Hepatocyte (in vitro differentiated cells): ENCODE data around the gene KIF26B. TPM values are rescaled to one million over a fixed set of nuclear protein-coding genes. Genes with fewer than 3 reads are reported as not detected.
A peak's percentile ranks its signal among the peaks of the same experiment; 100 is the strongest.

ENCODE experiments used
- DNase-seq: peaks from one replicate; pipeline ENCODE4 v3.0.0-alpha.2; 2016; ENCODE audit warnings: low spot score
- H2AFZ ChIP-seq: fragments of 200-600 bp; sonication (generic); 2 replicates; pipeline ENCODE4 v1.6.0; 2016; ENCODE audit warnings: antibody characterized with exemption, mild to moderate bottlenecking
- H3K27ac ChIP-seq: fragments of 200-600 bp; sonication (generic); 2 replicates; pipeline ENCODE4 v1.5.1; 2016; ENCODE audit warnings: mild to moderate bottlenecking
- H3K27me3 ChIP-seq: fragments of 200-600 bp; sonication (generic); 2 replicates; pipeline ENCODE4 v1.6.1; 2016
- H3K36me3 ChIP-seq: fragments of 200-600 bp; sonication (generic); replicated peaks from 2 replicates; pipeline ENCODE4 v1.5.1; 2016; ENCODE audit warnings: low read depth; ENCODE audit not compliant: insufficient read depth
- H3K4me1 ChIP-seq: fragments of 200-600 bp; sonication (generic); 2 replicates; pipeline ENCODE4 v1.5.1; 2016; ENCODE audit warnings: mild to moderate bottlenecking, moderate library complexity; ENCODE audit not compliant: insufficient read depth
- H3K4me2 ChIP-seq: fragments of 200-600 bp; sonication (generic); 2 replicates; pipeline ENCODE4 v1.6.0; 2016
- H3K4me3 ChIP-seq: fragments of 200-600 bp; sonication (generic); 2 replicates; pipeline ENCODE4 v1.5.1; 2016; ENCODE audit warnings: mild to moderate bottlenecking
- H3K79me2 ChIP-seq: fragments of 200-600 bp; sonication (generic); 2 replicates; pipeline ENCODE4 v1.6.0; 2017; ENCODE audit warnings: mild to moderate bottlenecking
- H3K9me2 ChIP-seq: fragments of 200-600 bp; sonication (generic); replicated peaks from 2 replicates; pipeline ENCODE4 v1.6.0; 2017; ENCODE audit warnings: mild to moderate bottlenecking; ENCODE audit not compliant: insufficient read depth
- H3K9me3 ChIP-seq: fragments of 200-600 bp; sonication (generic); 2 replicates; pipeline ENCODE4 v1.5.1; 2016; ENCODE audit warnings: low read depth, mild to moderate bottlenecking
- H4K20me1 ChIP-seq: fragments of 200-600 bp; sonication (generic); 2 replicates; pipeline ENCODE4 v1.6.0; 2016; ENCODE audit warnings: mild to moderate bottlenecking; ENCODE audit not compliant: insufficient read depth, poor library complexity, severe bottlenecking
- CTCF ChIP-seq: fragments of 200-600 bp; sonication (generic); IDR thresholded peaks from 2 replicates; pipeline ENCODE4 v1.5.1; 2016; ENCODE audit warnings: antibody characterized with exemption, mild to moderate bottlenecking; ENCODE audit not compliant: poor library complexity
- EZH2 ChIP-seq: fragments of 200-600 bp; sonication (generic); IDR thresholded peaks from 2 replicates; pipeline ENCODE4 v1.6.1; 2016; ENCODE audit warnings: antibody characterized with exemption, mild to moderate bottlenecking, borderline replicate concordance
- EZH2phosphoT487 ChIP-seq: fragments of 200-600 bp; sonication (generic); IDR thresholded peaks from one replicate; pipeline ENCODE4 v1.6.1; 2018; ENCODE audit warnings: antibody characterized with exemption, mild to moderate bottlenecking, low read depth, moderate library complexity; ENCODE audit not compliant: unreplicated experiment, severe bottlenecking
- WGBS: methylation state at CpG from one replicate; pipeline ENCODE4 v1.1.6; 2016; ENCODE audit warnings: low lambda C conversion rate; ENCODE audit errors: missing lambda C conversion rate; 5-methylcytosine and 5-hydroxymethylcytosine counted together
- polyA plus RNA-seq: library from polyadenylated mRNA; unstranded; fragments of >200 nt; fragmentation: Nextera tagmentation; extraction: Ambion mirVana; gene quantifications from 2 replicates; pipeline ENCODE4 v1.2.1, GENCODE V29; 2016
- total RNA-seq: library from RNA; depleted of rRNA; stranded (reverse); fragments of >200 nt; gene quantifications from 2 replicates; pipeline ENCODE4 v1.2.3, GENCODE V29; 2014

KIF26B gene
- total and polyA plus RNA-seq, 2 experiments from 2014 or later: 12.7 to 21.6 TPM

- Histone ChIP-seq H3K36me3 (no peaks in the 10 kb centered on the region), H3K79me2 (no peaks in the 10 kb centered on the region), H3K27ac (no peak overlapping the region), H3K27me3 (no peaks in the 10 kb centered on the region), H4K20me1 (no peaks in the 10 kb centered on the region), H3K9me3 (no peaks in the 10 kb centered on the region), H3K9me2 (no peaks in the 10 kb centered on the region), H3K4me1 (no peaks in the 10 kb centered on the region), H3K4me2 (no peak overlapping the region), H2AFZ (no peak overlapping the region), H3K4me3 (no peak overlapping the region)
- 85% methylated on average over 17 of the region's 17 CpGs for WGBS
- TF ChIP-seq CTCF: no peak
- no peak for TF ChIP-seq EZH2phosphoT487
- no peak for TF ChIP-seq EZH2
- no peak for DNase-seq
These were observed 498.1 kb downstream of the KIF26B start for GRCh38 chr1:245652660-245653427.

GRCh38 chr1:245654460-245655050 lies 499.8 kb downstream of the KIF26B start:
- H3K4me1 ChIP-seq: no peaks in the 10 kb centered on the region
- TF ChIP-seq EZH2 (no peak), EZH2phosphoT487 (no peak), CTCF (no peak)
- no peak overlapping the region for H3K4me3 ChIP-seq
- WGBS: 45% methylated on average over 9 of the region's 9 CpGs
- H3K79me2 ChIP-seq: no peaks in the 10 kb centered on the region
- H4K20me1 ChIP-seq: no peaks in the 10 kb centered on the region
- DNase-seq: peak; percentile 65
- H3K9me3 ChIP-seq: no peaks in the 10 kb centered on the region
- peak overlapping the region; percentile 30 for H3K4me2 ChIP-seq
- no peaks in the 10 kb centered on the region for H3K36me3 ChIP-seq
- H2AFZ ChIP-seq: no peak overlapping the region
- no peaks in the 10 kb centered on the region for H3K9me2 ChIP-seq
- no peaks in the 10 kb centered on the region for H3K27me3 ChIP-seq
- H3K27ac ChIP-seq: peak overlapping the region; percentile 71

GRCh38 chr1:245656189-245656717 lies 501.5 kb downstream of the KIF26B start:
- no peak for TF ChIP-seq EZH2phosphoT487
- no peak for TF ChIP-seq EZH2
- no peak for TF ChIP-seq CTCF
- Histone ChIP-seq H3K36me3 (no peaks in the 10 kb centered on the region), H4K20me1 (no peaks in the 10 kb centered on the region), H3K4me2 (no peak overlapping the region), H3K9me3 (no peaks in the 10 kb centered on the region), H3K9me2 (no peaks in the 10 kb centered on the region), H2AFZ (no peak overlapping the region), H3K27me3 (no peaks in the 10 kb centered on the region), H3K27ac (no peak overlapping the region), H3K4me3 (no peak overlapping the region), H3K79me2 (no peaks in the 10 kb centered on the region), H3K4me1 (no peaks in the 10 kb centered on the region)
- DNase-seq: no peak
- 95% methylated on average over 11 of the region's 11 CpGs for WGBS
